HG02642 (cell line): ENCODE measurements around the gene PER2.
"Not testable (repeated sequence)": the region's sequence is repeated elsewhere in the genome, so short reads cannot be mapped to it uniquely, and the experiment has no call there.

Source experiments
- ATAC-seq: cut with Tn5 transposase; IDR thresholded peaks from one replicate; pipeline ENCODE4 v1.9.1; 2021; ENCODE audit warnings: mild to moderate bottlenecking; ENCODE audit not compliant: unreplicated experiment, poor library complexity

The PER2 gene

GRCh38 chr2:238271686-238272085 is 16.7 kb downstream of the PER2 start:
- not testable (repeated sequence) for ATAC-seq

- no peak for ATAC-seq
These were observed 17.3 kb downstream of the PER2 start for GRCh38 chr2:238271061-238271554.

DNA sequence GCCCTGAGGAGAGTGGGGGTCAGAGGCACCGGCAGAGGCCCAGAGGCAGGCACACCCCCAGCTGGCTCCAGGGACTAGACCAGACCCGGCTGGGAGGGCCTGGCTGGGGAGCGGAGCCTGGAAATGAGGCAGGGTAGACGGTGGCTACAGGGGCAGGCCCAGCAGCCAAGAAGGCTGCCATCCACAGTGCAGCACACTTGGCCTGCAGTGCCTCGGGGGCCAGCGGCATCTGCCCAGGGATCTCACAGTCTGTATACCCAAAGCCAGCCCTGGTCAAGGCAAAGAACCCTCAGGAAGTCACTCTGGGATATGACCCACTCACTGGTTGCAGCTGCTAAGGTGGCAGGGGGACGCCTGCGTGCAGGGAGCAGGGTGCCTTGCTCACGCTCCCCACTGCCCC is 17.8 kb downstream of the PER2 start:
- no peak for ATAC-seq

- no peak for ATAC-seq
These were observed 18.7 kb downstream of the PER2 start for GRCh38 chr2:238269741-238270140.

- no peak for ATAC-seq
These were observed 20.3 kb downstream of the PER2 start for GRCh38 chr2:238267884-238268680.

- no peak for ATAC-seq
These were observed 21.1 kb downstream of the PER2 start for GRCh38 chr2:238267341-238267710.

DNA sequence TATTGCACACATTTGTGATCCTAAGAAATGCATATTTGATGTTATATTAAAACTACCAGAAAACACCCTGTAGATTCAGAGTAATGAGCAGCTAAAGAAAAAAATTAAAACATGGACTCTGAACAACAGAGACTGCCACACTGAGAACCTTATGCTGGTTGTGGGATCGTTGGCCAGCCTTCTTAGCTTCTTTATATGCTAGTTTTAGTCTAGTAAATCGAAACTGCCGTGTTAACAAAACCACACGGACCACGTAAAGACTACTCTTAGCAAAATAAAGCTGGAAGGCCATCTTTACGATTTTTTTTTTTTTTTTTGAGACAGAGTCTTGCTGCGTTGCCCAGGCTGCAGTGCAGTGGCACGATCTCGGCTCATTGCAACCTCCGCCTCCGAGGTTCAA is 22.8 kb downstream of the PER2 start:
- no peak for ATAC-seq

- no peak for ATAC-seq
These were observed 24.3 kb downstream of the PER2 start for GRCh38 chr2:238264072-238264460.

GRCh38 chr2:238263204-238264071 is 25.0 kb downstream of the PER2 start:
- ATAC-seq = no peak

DNA sequence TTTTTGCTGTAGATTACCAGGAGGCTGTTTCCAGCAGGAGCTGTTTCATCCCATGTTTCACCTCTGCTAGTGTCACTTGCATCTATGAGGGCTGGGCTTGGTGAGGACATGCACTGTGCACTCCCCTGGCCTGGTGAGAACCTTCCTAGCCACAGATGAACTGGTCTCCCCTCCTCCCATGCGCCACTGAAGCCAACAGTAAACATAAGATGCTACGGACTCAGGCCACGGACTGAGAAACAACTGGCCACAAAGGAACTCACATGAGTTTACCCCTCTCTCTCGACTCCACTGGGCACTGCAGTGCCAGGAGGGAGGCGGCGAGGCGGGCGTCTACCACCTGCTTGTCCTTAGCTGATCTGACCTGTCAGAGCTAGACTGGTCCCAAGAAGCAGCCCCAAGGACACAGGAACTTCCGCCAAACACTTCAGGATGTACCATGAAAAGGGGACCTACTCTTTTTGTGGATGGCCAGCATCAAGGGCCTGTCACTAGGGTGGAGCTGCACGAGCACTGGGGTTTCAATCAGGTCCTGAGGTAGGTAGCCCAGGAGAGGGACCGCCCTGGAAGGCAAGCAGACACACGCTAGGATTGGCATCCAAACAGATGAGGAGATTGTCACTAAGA is 25.8 kb downstream of the PER2 start:
- ATAC-seq = no peak

DNA sequence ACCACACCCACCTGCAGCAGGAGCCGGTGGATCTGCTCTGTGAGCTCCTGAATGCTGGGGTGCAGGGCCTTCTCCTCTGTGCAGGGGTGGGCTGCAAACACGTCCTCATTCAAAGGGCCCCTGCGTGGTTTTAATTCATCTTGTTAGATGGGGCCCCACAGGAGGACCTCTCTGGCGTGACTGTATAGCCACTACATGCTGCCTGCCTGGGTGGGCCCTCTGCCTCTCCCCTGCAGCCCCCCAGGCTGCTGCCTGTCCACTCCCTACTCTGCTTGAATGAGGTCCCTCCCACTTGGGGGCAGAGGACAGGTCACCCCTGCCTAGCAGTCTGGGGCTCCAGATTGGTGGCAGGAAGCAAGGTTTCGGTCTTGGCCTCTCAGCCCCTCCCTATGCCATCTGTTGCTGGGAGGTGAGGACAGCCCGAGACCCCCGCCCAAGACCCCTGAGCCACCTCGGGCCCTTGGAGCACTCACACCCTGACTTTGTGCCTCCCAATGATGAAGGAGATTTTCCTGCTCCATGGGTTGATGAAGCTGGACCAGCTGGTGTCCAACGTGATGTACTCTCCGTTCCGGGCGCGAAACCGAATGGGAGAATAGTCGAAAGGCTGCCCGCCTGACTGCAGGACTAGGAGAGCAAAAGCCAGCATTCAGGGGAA is 26.6 kb downstream of the PER2 start:
- no peak for ATAC-seq

DNA sequence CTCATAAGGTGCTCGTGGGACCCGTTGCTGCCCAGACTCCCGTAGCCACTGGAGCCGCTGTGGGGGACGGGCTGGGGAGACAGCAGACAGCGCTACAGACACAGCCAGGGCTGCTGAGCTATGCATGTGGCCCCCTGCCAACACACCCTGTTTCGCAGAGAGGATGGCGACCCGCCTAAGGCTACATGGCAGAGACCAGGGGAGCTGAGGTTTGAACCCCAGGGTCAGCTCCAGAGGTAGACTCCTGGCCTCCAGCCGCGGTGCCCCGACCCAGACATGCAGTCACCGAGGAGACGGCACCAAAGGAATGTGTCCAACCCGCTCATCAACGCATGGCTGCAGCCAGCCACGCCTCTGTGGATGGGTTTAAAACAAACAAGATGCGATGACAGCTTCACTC is 27.5 kb downstream of the PER2 start:
- ATAC-seq = no peak

DNA sequence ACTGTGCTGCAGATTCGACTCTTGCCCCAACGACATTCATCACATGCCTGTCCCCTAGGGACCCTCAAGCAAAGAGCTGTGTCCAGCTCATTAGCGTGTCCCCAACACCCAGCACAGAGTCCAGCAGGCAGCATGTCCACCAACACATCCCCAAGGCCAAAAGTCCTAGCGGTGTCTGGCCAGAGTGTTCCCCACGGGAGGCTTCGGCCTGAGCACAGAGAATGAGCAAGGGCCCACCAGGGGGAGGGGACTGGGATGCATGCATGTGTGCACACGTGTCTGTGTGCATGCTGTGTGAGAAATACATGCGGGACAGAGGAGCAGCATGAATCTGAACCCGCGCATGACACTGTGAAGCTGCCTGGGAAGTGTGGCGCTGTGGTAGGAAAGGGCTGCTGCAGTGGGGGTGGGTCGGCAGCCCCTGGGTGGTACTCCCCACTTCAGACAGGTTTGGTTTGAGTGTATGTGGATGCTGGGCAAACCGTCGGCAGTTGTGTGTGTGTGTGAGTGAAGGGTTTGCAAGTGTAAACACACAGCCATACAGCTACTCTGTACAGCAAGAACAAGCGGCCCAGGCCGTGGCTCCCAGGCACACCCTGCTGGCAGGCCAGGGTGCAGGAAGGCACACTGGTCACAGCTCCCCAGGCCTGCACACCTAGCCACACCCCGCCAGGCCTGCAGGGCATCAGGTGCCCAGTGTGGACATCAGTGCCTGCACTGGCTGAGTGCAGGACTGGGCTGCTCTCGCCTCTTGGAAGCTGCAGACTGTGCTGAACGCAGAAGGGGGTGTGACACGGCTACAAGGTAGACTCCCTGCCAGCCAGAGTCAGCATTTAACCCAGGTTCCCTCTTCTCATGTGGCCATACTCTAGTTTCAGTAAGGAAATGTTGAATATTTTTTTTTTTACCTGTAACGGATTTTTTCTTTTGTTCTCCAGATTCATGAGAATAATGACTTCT is 29.1 kb downstream of the PER2 start:
- no peak for ATAC-seq

- ATAC-seq = no peak
These were observed 30.4 kb downstream of the PER2 start for GRCh38 chr2:238257786-238258700.

GRCh38 chr2:238256594-238257104 is 31.8 kb downstream of the PER2 start:
- ATAC-seq = no peak

DNA sequence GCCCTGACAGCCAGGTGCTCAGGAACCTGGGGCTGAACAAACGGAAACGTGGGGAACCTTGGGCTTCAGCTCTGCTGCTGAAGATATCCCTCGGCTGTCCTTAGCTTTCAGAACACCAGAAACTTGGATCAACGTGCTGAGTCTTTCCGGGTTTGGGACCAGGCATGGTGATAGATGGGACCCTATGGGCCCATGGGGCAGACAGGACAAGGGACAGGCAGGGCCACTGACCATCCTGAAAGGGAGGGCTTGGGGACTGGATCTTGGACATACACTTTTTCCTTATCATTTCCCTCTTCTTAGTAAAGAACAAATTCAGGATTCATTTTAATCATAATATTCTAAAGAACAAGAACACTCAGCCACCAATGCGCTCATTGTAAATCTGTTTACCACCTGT is 32.3 kb downstream of the PER2 start:
- no peak for ATAC-seq

GRCh38 chr2:238255636-238256035 is 32.8 kb downstream of the PER2 start:
- ATAC-seq = no peak

DNA sequence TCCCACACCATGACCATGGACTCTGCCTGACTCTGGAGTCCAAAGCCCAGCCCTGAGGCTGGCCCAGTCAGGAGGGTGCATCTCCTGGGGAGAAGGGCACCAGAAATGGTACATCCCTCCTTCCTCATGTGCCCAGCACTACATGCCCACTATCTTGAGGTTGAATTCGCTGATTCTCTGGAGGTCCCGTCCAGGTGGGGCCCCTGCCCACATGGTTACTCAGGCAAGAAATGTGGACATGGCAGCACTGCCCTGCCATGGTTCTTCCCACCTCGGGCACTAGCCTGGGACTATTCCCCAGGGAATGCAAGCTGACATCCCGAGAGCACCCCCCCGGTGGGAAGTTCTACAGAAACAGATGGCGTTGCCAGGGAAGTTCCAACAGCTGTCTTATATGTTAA is 33.3 kb downstream of the PER2 start:
- ATAC-seq = no peak
